Measurements from ENCODE around the gene RGS6.
A peak's percentile ranks its signal among the peaks of the same experiment; 100 is the strongest.

RGS6 gene

GRCh38 chr14:72014486-72014885 lies 82.3 kb downstream of the RGS6 start:
- no peak for DNase-seq (ENCODE audit: low read depth)

GRCh38 chr14:72017290-72017689 lies 85.1 kb downstream of the RGS6 start:
- no peak for DNase-seq (ENCODE audit: low read depth)

DNA sequence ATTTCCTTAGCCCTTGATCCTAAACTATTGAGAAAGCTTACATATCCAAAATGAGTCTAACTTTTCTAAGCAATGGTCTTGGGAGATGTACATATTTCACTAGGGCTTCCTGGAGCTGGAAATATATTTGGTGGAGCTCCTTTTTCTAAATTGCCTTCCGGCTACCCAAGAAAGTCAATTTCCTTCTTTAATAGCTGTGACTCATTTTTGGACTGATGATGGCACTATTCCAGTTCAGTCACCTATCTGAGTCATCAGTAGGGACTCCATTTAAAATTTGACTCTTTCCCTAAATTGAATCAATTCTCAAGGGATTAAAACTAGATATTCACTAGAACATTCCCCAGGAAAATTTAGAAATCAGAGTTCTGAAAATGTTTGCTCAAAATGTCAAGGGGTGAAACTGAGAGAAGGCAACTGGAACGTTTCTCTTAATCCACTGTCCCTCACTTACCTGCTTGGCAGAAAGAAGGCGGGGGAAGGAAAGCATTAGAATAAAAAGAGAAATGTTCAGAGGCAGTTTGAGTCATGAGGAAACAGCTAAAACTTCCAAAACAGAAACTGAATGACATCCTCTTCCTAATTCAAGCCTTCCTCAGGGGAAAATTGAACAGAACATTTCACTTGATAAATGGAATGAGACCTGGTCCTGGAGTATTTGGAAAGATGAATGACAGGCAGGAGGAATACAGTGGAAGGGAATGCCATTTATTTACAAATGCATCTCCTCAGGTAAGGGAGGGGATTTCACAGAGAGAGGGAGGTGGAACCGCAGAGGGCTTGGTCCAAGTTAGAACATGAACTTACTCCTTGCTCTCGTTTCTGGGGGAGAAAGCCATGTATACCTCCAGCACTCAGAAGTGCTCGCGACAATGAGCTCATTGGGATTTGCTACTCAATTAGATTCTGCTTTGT lies 91.2 kb downstream of the RGS6 start:
- no peak for DNase-seq (ENCODE audit: low read depth)

DNA sequence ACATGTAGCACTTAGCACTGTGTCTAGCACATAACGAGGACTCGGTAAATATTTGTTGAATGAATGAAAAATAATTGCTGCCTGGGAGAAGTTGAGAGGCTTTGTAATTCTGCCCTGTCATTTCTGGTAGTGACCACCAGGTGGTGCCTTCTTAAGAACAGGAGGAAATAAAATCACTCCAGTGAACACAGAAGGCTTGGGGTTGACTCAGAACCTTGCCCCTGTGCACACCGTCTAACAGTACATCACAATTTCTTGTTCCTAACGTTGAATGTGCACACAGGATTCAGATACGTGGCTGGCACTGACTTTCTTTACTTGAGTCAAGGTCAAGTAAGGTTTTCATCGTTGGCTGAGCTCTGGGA lies 91.8 kb downstream of the RGS6 start:
- DNase-seq (ENCODE audit: low read depth): peak; percentile 8

- DNase-seq (ENCODE audit: low read depth): no peak
Observed at GRCh38 chr14:72024504-72024903, 92.3 kb downstream of the RGS6 start.

DNA sequence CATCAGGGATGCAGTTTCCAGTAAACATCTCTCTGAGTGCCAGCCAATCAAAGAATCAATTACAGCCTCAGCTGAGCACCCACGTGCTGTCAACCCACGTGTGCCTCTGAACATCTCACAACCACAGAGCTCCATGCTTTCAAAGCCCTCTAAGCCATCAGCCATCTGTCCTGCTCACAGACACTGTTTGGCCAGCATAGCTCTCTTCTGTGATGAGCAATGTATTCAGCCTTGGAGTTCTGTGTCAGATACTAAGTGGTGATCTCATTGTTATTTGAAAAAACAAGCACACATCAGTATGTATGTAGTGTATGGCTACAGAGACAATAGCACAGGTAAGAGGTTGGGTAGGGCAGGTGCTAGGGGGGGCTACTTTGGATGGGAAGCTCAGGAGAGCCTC lies 94.3 kb downstream of the RGS6 start:
- DNase-seq (ENCODE audit: low read depth): no peak

- DNase-seq (ENCODE audit: low read depth): no peak
Observed at GRCh38 chr14:72027061-72027460, 94.8 kb downstream of the RGS6 start.

GRCh38 chr14:72033365-72033764 lies 101.1 kb downstream of the RGS6 start:
- DNase-seq (ENCODE audit: low read depth): no peak

GRCh38 chr14:72040528-72040927 lies 108.3 kb downstream of the RGS6 start:
- DNase-seq (ENCODE audit: low read depth): no peak

- no peak for DNase-seq (ENCODE audit: low read depth)
Observed at GRCh38 chr14:72045271-72045670, 113.0 kb downstream of the RGS6 start.

DNA sequence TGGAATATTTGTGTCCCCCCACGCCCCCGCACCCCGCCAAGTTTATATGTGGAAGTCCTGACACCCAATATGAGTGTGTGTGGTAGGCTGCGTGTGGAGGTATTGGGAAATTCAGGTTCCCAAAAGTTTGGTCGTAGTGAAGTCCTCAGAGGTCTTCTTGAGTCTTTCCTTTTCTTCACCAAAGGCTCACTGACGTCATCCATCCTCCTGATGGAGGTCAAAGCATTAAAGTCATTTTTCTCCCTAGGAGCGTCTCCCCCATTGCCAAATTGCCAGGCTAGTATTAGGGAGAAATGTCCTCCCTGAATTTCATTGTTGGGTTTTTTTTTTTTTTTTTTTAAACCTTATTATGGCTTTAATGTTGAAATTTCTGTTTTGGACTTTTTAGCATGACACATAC lies 113.7 kb downstream of the RGS6 start:
- no peak for DNase-seq (ENCODE audit: low read depth)

DNA sequence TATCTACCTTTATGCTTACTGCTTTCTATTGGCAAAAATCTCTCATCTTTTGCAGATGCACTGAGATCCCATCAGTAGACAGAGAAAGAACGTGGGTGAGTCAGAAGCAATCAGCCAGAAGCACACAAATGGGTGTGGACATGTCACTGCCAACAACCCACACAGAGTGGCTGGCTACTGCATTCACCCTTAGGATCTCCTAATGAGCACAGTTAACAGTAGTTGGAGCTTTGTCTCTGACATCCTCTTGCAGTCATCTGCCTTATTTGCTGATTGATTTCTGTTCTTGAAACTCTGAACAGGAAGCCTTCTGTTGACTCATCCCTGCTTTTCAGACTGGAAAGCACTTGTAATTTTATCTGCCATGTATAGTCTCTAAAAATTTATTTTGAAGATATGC lies 117.2 kb downstream of the RGS6 start:
- DNase-seq (ENCODE audit: low read depth): no peak

GRCh38 chr14:72052356-72052755 lies 120.1 kb downstream of the RGS6 start:
- no peak for DNase-seq (ENCODE audit: low read depth)

- DNase-seq (ENCODE audit: low read depth): no peak
Observed at GRCh38 chr14:72053651-72054050, 121.4 kb downstream of the RGS6 start.

DNA sequence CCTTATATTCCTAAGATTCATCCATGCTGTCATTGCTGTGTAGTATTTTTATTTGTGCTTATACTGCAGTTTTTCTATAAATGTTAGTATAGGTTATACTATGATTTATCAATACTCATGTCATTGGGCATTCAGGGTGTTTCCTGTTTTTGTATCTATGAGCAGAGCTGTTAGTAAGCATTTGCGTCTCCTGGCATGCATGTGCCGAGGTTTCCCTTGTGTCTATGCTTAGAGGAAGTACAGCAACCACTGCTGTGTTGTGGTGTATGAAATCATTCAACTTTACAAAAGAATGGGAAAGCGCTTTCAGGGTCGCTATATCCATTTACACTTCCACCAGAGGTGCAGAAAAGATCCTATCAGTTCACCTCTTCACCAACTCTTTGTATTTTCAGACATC lies 122.7 kb downstream of the RGS6 start:
- no peak for DNase-seq (ENCODE audit: low read depth)

GRCh38 chr14:72057701-72058285 lies 125.6 kb downstream of the RGS6 start:
- DNase-seq (ENCODE audit: low read depth): no peak

GRCh38 chr14:72060460-72060859 lies 128.2 kb downstream of the RGS6 start:
- no peak for DNase-seq (ENCODE audit: low read depth)

- DNase-seq (ENCODE audit: low read depth): no peak
Observed at GRCh38 chr14:72060917-72061316, 128.7 kb downstream of the RGS6 start.

- DNase-seq (ENCODE audit: low read depth): no peak
Observed at GRCh38 chr14:72061718-72062117, 129.5 kb downstream of the RGS6 start.

- DNase-seq (ENCODE audit: low read depth): no peak
Observed at GRCh38 chr14:72063761-72064282, 131.6 kb downstream of the RGS6 start.

DNA sequence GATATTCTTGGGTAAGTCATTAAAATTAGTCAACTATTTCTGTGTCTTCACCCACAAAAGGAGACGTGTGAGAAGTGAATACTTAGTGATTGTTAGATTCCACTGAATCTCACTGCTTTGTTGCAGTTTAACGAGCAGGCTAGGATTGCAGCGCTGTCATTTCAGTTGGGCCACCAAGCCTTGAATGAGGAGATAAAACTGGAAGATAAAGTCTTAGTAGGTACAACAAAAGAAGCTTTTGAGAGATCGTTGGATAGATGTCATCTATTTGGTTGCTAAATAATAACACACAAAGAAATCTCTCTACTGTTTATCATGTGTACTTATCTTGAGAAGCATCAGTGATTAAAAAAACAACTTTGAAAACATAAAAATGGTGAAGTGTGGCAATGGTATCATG lies 132.3 kb downstream of the RGS6 start:
- no peak for DNase-seq (ENCODE audit: low read depth)

DNA sequence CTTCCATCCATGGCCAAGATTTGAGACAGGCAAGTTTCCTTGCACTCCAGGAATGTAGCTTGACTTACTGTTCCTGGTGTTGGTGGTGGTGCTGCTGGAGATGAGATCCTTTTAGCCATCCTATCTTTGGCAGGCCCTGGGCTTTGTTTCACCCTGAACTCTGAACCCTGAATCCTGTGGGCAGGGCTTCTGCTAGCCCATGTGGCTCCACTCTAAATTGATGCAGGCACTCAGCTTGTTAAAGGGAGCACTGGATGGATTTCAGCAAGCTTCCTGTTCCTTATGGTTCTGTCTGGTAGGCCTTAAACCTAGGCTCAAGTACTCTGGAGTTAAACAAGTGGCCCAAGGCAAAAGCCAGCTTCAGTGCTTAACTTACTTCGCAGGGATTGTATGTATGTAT lies 138.2 kb downstream of the RGS6 start:
- no peak for DNase-seq (ENCODE audit: low read depth)

GRCh38 chr14:72075649-72076334 lies 143.6 kb downstream of the RGS6 start:
- DNase-seq (ENCODE audit: low read depth): no peak
